Measurements from ENCODE around the gene TIMP2. TPM values are rescaled to one million over a fixed set of nuclear protein-coding genes. Genes with fewer than 3 reads are reported as not detected.

The TIMP2 gene
- total and polyA plus RNA-seq, 2 of the 8 experiments (the other 6 are each of a cell fraction or from before 2014, with no cell fraction given) = 18.2 to 43.3 TPM

DNA sequence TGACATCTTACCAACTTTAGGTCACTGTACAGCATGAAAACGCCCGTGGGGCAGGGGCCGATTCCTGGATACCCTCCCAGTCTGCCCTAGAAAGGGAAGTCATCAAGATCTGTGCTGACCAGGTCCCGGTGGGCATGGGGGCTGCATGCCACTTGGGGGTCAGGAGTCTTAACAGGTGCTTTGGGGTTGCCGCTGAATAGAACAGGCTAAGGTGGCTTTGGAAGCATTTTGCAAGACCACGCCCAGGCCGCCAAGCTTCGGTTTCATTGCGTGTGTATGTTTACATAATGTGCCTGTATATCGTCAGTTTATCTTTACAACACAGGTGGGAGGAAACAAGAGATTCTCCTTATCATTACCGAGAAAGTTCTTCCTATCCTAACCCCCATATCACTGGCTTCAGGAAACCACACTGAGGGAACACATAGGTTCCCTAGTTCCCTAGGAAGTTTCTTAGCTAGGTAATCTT is 71.2 kb downstream of the TIMP2 start (continued):
- TF ChIP-seq KDM5A (IDR thresholded peaks at IDR 0.05; ENCODE audit: low read length) = no peak
- TF ChIP-seq SP2 (IDR thresholded peaks at IDR 0.05; ENCODE audit: low read length) = no peak
- TF ChIP-seq RXRA (IDR thresholded peaks at IDR 0.05; ENCODE audit: insufficient read depth, low read depth, low read length) = no peak

All from H1 (cell line).